ENCODE data around the gene IL31RA.

- TF ChIP-seq CTCF (conservative IDR thresholded peaks at IDR 0.05; ENCODE audit: low read length), result no peak
- no peak for TF ChIP-seq EZH2phosphoT487 (IDR thresholded peaks at IDR 0.05; ENCODE audit: borderline replicate concordance)
These were observed 27.9 kb upstream of the IL31RA start for GRCh38 chr5:55823151-55823796.
